H1 (cell line): ENCODE results near the gene TACC2. TPM values are rescaled to one million over a fixed set of nuclear protein-coding genes. Genes with fewer than 3 reads are reported as not detected.

Experiments
- CTCF ChIA-PET: fragments of 300-600 bp; sonication (Branson Sonifier 250); formaldehyde crosslinking; loops from one replicate; lab custom pipeline; 2021; ENCODE audit not compliant: partially characterized antibody; lab: Charles Lee
- POLR2A ChIA-PET: fragments of 300-600 bp; sonication (Branson Sonifier 250); formaldehyde crosslinking; loops from one replicate; lab custom pipeline; 2021; ENCODE audit warnings: inconsistent platforms; ENCODE audit not compliant: partially characterized antibody; lab: Charles Lee
- DNase-seq, 2 experiments: peaks; one replicate each; pipeline versions ENCODE4 v3.0.0 to v3.0.0-alpha.2; 2010 to 2022; ENCODE audit warnings: low spot score in 2 of 2, low read depth in 1 of 2, mixed read lengths in 1 of 2
- FAIRE-seq: peaks from 2 replicates; lab custom pipeline; 2011; peaks lifted over from hg19 to GRCh38; lab: Jason Lieb, UNC
- H2AFZ ChIP-seq: 2 replicates; pipeline ENCODE4 v1.8.1; 2012; ENCODE audit warnings: low read length, inconsistent platforms
- H2AK5ac ChIP-seq: 2 replicates; pipeline ENCODE4 v1.6.1; 2013; ENCODE audit warnings: low read depth, low read length
- H2BK120ac ChIP-seq: replicated peaks from 2 replicates; pipeline ENCODE3; 2013; ENCODE audit warnings: low read depth, low read length, inconsistent platforms
- H2BK12ac ChIP-seq: 2 replicates; pipeline ENCODE4 v1.6.1; 2013; ENCODE audit warnings: low read depth, low read length
- H2BK15ac ChIP-seq: 2 replicates; pipeline ENCODE4 v1.6.1; 2013; ENCODE audit warnings: low read length
- H2BK20ac ChIP-seq: 2 replicates; pipeline ENCODE4 v1.6.1; 2013; ENCODE audit warnings: low read length
- H2BK5ac ChIP-seq: 2 replicates; pipeline ENCODE4 v1.6.1; 2013; ENCODE audit warnings: low read depth, low read length
- H3K14ac ChIP-seq: 2 replicates; pipeline ENCODE4 v1.6.1; 2013; ENCODE audit warnings: inconsistent platforms; ENCODE audit not compliant: insufficient read length
- H3K18ac ChIP-seq: 2 replicates; pipeline ENCODE4 v1.6.1; 2013; ENCODE audit warnings: low read length; ENCODE audit errors: extremely low read depth
- H3K23ac ChIP-seq: 2 replicates; pipeline ENCODE4 v1.6.1; 2013; ENCODE audit warnings: inconsistent platforms; ENCODE audit not compliant: insufficient read length
- H3K23me2 ChIP-seq: 2 replicates; pipeline ENCODE4 v1.6.1; 2013; ENCODE audit warnings: low read depth, low read length
- H3K27ac ChIP-seq: 2 replicates; pipeline ENCODE4 v1.6.1; 2011; ENCODE audit warnings: low read depth, low read length, inconsistent platforms
- H3K27me3 ChIP-seq, 4 experiments: replicated peaks in 1 of 4; 1 replicate in 1 of 4; 2 replicates in 3 of 4; pipeline versions ENCODE4 v1.6.1 to v1.8.1; 2011 to 2013; ENCODE audit warnings: low read length in 3 of 4, mild to moderate bottlenecking in 3 of 4, inconsistent platforms in 2 of 4, mixed read lengths in 2 of 4, moderate library complexity in 1 of 4; ENCODE audit not compliant: control insufficient read depth in 3 of 4, insufficient read depth in 3 of 4; ENCODE audit errors: extremely low read depth in 1 of 4
- H3K36me3 ChIP-seq, 4 experiments: 2 replicates each; pipeline versions ENCODE4 v1.6.1 to v1.8.1; 2011 to 2013; ENCODE audit warnings: mild to moderate bottlenecking in 4 of 4, low read length in 3 of 4, moderate library complexity in 2 of 4, control low read depth in 1 of 4, inconsistent platforms in 1 of 4; ENCODE audit not compliant: insufficient read depth in 4 of 4, control insufficient read depth in 2 of 4
- H3K4ac ChIP-seq: replicated peaks from 2 replicates; pipeline ENCODE3; 2013; ENCODE audit warnings: low read length, low read depth, mixed read lengths, inconsistent platforms; ENCODE audit not compliant: insufficient read length
- H3K4me1 ChIP-seq, 4 experiments: replicated peaks in 1 of 4; 1 replicate in 1 of 4; 2 replicates in 3 of 4; pipeline versions ENCODE4 v1.6.1 to v1.8.1; 2011 to 2013; ENCODE audit warnings: low read length in 3 of 4, inconsistent platforms in 2 of 4, mixed read lengths in 1 of 4; ENCODE audit not compliant: insufficient read depth in 4 of 4, control insufficient read depth in 3 of 4
- H3K4me2 ChIP-seq, 2 experiments: 2 replicates each; pipeline versions ENCODE4 v1.6.1 to v1.8.1; 2011 to 2013; ENCODE audit warnings: low read depth in 2 of 2, low read length in 2 of 2, control low read depth in 1 of 2, inconsistent platforms in 1 of 2, mild to moderate bottlenecking in 1 of 2; ENCODE audit not compliant: insufficient read depth in 1 of 2
- H3K4me3 ChIP-seq, 4 experiments: fragments of 200-600, 300-600 bp in 1 of 4; sonication (generic), shearing (Covaris generic), sonication (Bioruptor Twin) in 1 of 4; 2 replicates each; pipeline versions ENCODE4 v1.5.1 to v1.8.1; 2011 to 2016; ENCODE audit warnings: low read length in 4 of 4, low read depth in 3 of 4, control low read depth in 2 of 4, inconsistent platforms in 2 of 4, mild to moderate bottlenecking in 2 of 4, mixed read lengths in 1 of 4, moderate library complexity in 1 of 4; ENCODE audit not compliant: insufficient read depth in 2 of 4; ENCODE audit errors: extremely low read depth in 1 of 4
- H3K56ac ChIP-seq: replicated peaks from 2 replicates; pipeline ENCODE3; 2013; ENCODE audit warnings: low read depth, mild to moderate bottlenecking, mixed read lengths, low read length, inconsistent platforms; ENCODE audit not compliant: insufficient read length
- H3K79me1 ChIP-seq: 2 replicates; pipeline ENCODE4 v1.6.1; 2013; ENCODE audit warnings: low read depth, low read length, control low read depth
- H3K79me2 ChIP-seq, 2 experiments: 2 replicates each; pipeline versions ENCODE4 v1.6.1 to v1.8.1; 2012 to 2013; ENCODE audit warnings: low read length in 2 of 2, mild to moderate bottlenecking in 2 of 2, inconsistent platforms in 1 of 2; ENCODE audit not compliant: insufficient read depth in 2 of 2, control insufficient read depth in 1 of 2
- H3K9ac ChIP-seq, 4 experiments: replicated peaks in 1 of 4; 1 replicate in 1 of 4; 2 replicates in 3 of 4; pipeline versions ENCODE4 v1.6.1 to v1.8.1; 2011 to 2013; ENCODE audit warnings: low read depth in 3 of 4, low read length in 3 of 4, control low read depth in 2 of 4, mild to moderate bottlenecking in 2 of 4, moderate library complexity in 2 of 4, inconsistent platforms in 1 of 4; ENCODE audit errors: extremely low read depth in 1 of 4
- H3K9me3 ChIP-seq, 2 experiments: 2 replicates each; pipeline versions ENCODE4 v1.6.1 to v1.8.1; 2012 to 2013; ENCODE audit warnings: mild to moderate bottlenecking in 2 of 2, moderate library complexity in 2 of 2, control low read depth in 1 of 2, inconsistent platforms in 1 of 2, low read depth in 1 of 2, low read length in 1 of 2, mixed read lengths in 1 of 2; ENCODE audit not compliant: insufficient read depth in 2 of 2
- H4K20me1 ChIP-seq, 2 experiments: replicated peaks in 1 of 2; 2 replicates each; pipeline versions ENCODE3 to v1.8.1; 2011 to 2013; ENCODE audit warnings: inconsistent platforms in 2 of 2, low read length in 2 of 2, mild to moderate bottlenecking in 1 of 2; ENCODE audit not compliant: insufficient read depth in 2 of 2, control insufficient read depth in 1 of 2
- H4K5ac ChIP-seq: 2 replicates; pipeline ENCODE4 v1.6.1; 2013; ENCODE audit warnings: low read length, low read depth, mixed read lengths, inconsistent platforms; ENCODE audit not compliant: insufficient read length
- H4K8ac ChIP-seq: 2 replicates; pipeline ENCODE4 v1.8.0; 2013; ENCODE audit warnings: mild to moderate bottlenecking, moderate library complexity, low read length, inconsistent platforms; ENCODE audit not compliant: insufficient read depth; ENCODE audit errors: extremely low read depth
- H4K91ac ChIP-seq: replicated peaks from 2 replicates; pipeline ENCODE3; 2013; ENCODE audit warnings: low read length, mixed read lengths, inconsistent platforms; ENCODE audit not compliant: insufficient read length
- FOSL1 ChIP-seq: IDR thresholded peaks from 2 replicates; pipeline ENCODE4 v1.6.1; 2011; ENCODE audit warnings: mild to moderate bottlenecking, low read depth, low read length, moderate library complexity; ENCODE audit not compliant: insufficient read depth
- WGBS, 2 experiments: shearing (Covaris generic) in 1 of 2; methylation state at CpG; one replicate each; pipeline versions ENCODE4 v1.1.6 to v1.1.7; 2013 to 2015; ENCODE audit warnings: low lambda C conversion rate in 2 of 2, mixed read lengths in 2 of 2, inconsistent platforms in 1 of 2, low coverage in 1 of 2, missing lambda C conversion rate in 1 of 2; ENCODE audit not compliant: insufficient replicate concordance in 2 of 2, insufficient coverage in 1 of 2, insufficient read length in 1 of 2; ENCODE audit errors: extremely low coverage in 1 of 2, missing lambda C conversion rate in 1 of 2; 5-methylcytosine and 5-hydroxymethylcytosine counted together
- polyA plus RNA-seq, 7 experiments: library from polyadenylated mRNA; depleted of rRNA in 3 of 7; stranded (reverse) in 5 of 7; unstranded in 2 of 7; fragments of >200 nt in 5 of 7; fragments of 200-250 nt in 2 of 7; gene quantifications; 1 replicate in 5 of 7; 2 replicates in 1 of 7; 4 replicates in 1 of 7; pipeline versions ENCODE4 v1.2.1 to v1.2.3, GENCODE V29; 2011 to 2013; ENCODE audit warnings: missing spikeins in 2 of 7, mixed read lengths in 2 of 7
- total RNA-seq: library from RNA; stranded (reverse); fragmentation: NEBNext Ultra II Directional; extraction: Animal tissue kit (Norgen Biotek cat#: 25700); gene quantifications from 2 replicates; pipeline ENCODE4 v1.2.1, GENCODE V29; 2021

The TACC2 gene
- total and polyA plus RNA-seq, 2 of the 8 experiments (the other 6 are each of a cell fraction or from before 2014, with no cell fraction given), result 21.2 to 46.6 TPM

- ChIA-PET CTCF (interaction anchor here (0.7 to 2.0 kb wide), 5 partner anchors 9 to 27 kb away, joined by 3 to 8 read pairs (median 4); partner anchors contain the start of gene BTBD16), POLR2A (interaction anchor here (1.9 kb wide), 1 partner anchor 14 kb away, joined by 4 read pairs; no protein-coding TSS in a partner anchor)
- TF ChIP-seq FOSL1, result no peak
Observed at GRCh38 chr10:122244001-122244975, 255.3 kb downstream of the TACC2 start.

More at GRCh38 chr10:122244001-122244975, 255.3 kb downstream of the TACC2 start:
- no peaks in the 10 kb centered on the region for H3K23me2 ChIP-seq
- H4K8ac ChIP-seq, result no peak overlapping the region
- H3K4ac ChIP-seq, result no peak overlapping the region
- no peak overlapping the region for H4K91ac ChIP-seq
- H3K4me2 ChIP-seq, result no peak overlapping the region
- no peaks in the 10 kb centered on the region for H3K4me1 ChIP-seq
- H3K18ac ChIP-seq, result no peak overlapping the region
- no peak overlapping the region for H2AFZ ChIP-seq
- H3K27me3 ChIP-seq, result no peaks in the 10 kb centered on the region
- H2BK20ac ChIP-seq, result no peak overlapping the region
- no peak overlapping the region for H3K56ac ChIP-seq
- no peak overlapping the region for H3K9ac ChIP-seq
- H3K79me2 ChIP-seq, result no peaks in the 10 kb centered on the region
- WGBS, 2 experiments, result 91% methylated on average over 11 of the region's 11 CpGs; no CpG with 5 or more reads in 1 of the 2 experiments
- DNase-seq (no peak), FAIRE-seq (no peak)
- H4K5ac ChIP-seq, result no peak overlapping the region
- no peaks in the 10 kb centered on the region for H3K9me3 ChIP-seq
- H3K14ac ChIP-seq, result no peak overlapping the region
- no peak overlapping the region for H2BK120ac ChIP-seq
- no peak overlapping the region for H3K4me3 ChIP-seq
- peaks cover 0 to 2% of the 10 kb centered on the region in 2 experiments for H4K20me1 ChIP-seq
- H2BK12ac ChIP-seq, result no peak overlapping the region
- no peak overlapping the region for H2AK5ac ChIP-seq
- H3K27ac ChIP-seq, result no peak overlapping the region
- H3K36me3 ChIP-seq, result peaks cover 13 to 46% (median 42%) of the 10 kb centered on the region in 4 experiments; a peak in 7 of 8 replicates
- H3K23ac ChIP-seq, result no peak overlapping the region
- no peak overlapping the region for H2BK15ac ChIP-seq
- H2BK5ac ChIP-seq, result no peak overlapping the region
- no peaks in the 10 kb centered on the region for H3K79me1 ChIP-seq
